RWPE1 (cell line): ENCODE measurements around the gene PAK1.

ENCODE experiments used
- CTCF ChIA-PET: fragments of 350-600 bp; sonication (Branson Sonifier 250); formaldehyde crosslinking; extraction: SDS; loops from one replicate; lab custom pipeline; 2021; lab: Yijun Ruan, JAX
- POLR2A ChIA-PET: fragments of 400-600 bp; formaldehyde crosslinking; extraction: SDS; loops from one replicate; lab custom pipeline; 2020; ENCODE audit warnings: antibody characterized with exemption; ENCODE audit not compliant: low non-redundant PET; lab: Yijun Ruan, JAX
- DNase-seq: peaks from one replicate; pipeline ENCODE4 v3.0.0; 2012; ENCODE audit warnings: low spot score
- H3K27ac ChIP-seq: fragments of 450-650 bp; 2 replicates; pipeline ENCODE4 v1.5.1; 2017
- CTCF ChIP-seq: fragments of 450-650 bp; conservative IDR thresholded peaks from 2 replicates; pipeline ENCODE4 v1.5.1; 2017; ENCODE audit warnings: low read depth, mild to moderate bottlenecking

The PAK1 gene

GRCh38 chr11:77436969-77437368 lies 36.9 kb downstream of the PAK1 start:
- TF ChIP-seq CTCF, result no peak
- DNase-seq, result no peak
- H3K27ac ChIP-seq, result no peak overlapping the region
- POLR2A ChIA-PET, result no interaction called here
- CTCF ChIA-PET, result no interaction called here

- no peak for TF ChIP-seq CTCF
These were observed 37.4 kb downstream of the PAK1 start for GRCh38 chr11:77436506-77436905.

GRCh38 chr11:77435972-77436371 lies 37.9 kb downstream of the PAK1 start:
- TF ChIP-seq CTCF, result no peak
- DNase-seq, result no peak
- CTCF ChIA-PET, result no interaction called here
- H3K27ac ChIP-seq, result no peak overlapping the region
- POLR2A ChIA-PET, result no interaction called here

More at GRCh38 chr11:77436506-77436905, 37.4 kb downstream of the PAK1 start:
- no peak overlapping the region for H3K27ac ChIP-seq
- no peak for DNase-seq
- POLR2A ChIA-PET, result no interaction called here
- CTCF ChIA-PET, result no interaction called here

- no peak for TF ChIP-seq CTCF
- ChIA-PET POLR2A (no interaction called here), CTCF (interaction anchor here (0.6 kb wide), 1 partner anchor 9 kb away, joined by 3 read pairs; no protein-coding TSS in a partner anchor)
- H3K27ac ChIP-seq, result no peak overlapping the region
- no peak for DNase-seq
These were observed 42.1 kb downstream of the PAK1 start for GRCh38 chr11:77431813-77432212.

- no peak for DNase-seq
- ChIA-PET CTCF (no interaction called here), POLR2A (no interaction called here)
- H3K27ac ChIP-seq, result no peak overlapping the region
- TF ChIP-seq CTCF, result no peak
These were observed 45.3 kb downstream of the PAK1 start for GRCh38 chr11:77428598-77428997.

- no peak for DNase-seq
- no peak for TF ChIP-seq CTCF
- ChIA-PET CTCF (no interaction called here), POLR2A (no interaction called here)
- H3K27ac ChIP-seq, result no peak overlapping the region
These were observed 48.5 kb downstream of the PAK1 start for GRCh38 chr11:77425346-77425745.

- TF ChIP-seq CTCF, result no peak
- CTCF ChIA-PET, result no interaction called here
- POLR2A ChIA-PET, result no interaction called here
- no peak overlapping the region for H3K27ac ChIP-seq
- no peak for DNase-seq
These were observed 49.2 kb downstream of the PAK1 start for GRCh38 chr11:77424644-77425043.
